ENCODE measurements around the gene MBNL1. TPM values are rescaled to one million over a fixed set of nuclear protein-coding genes. Genes with fewer than 3 reads are reported as not detected.

MBNL1 gene
- total and polyA plus RNA-seq, 4 donors = 17.1 to 110 (median 62.3) TPM

GRCh38 chr3:152321955-152322377 is 53.2 kb downstream of the MBNL1 start:
- H3K27me3 ChIP-seq (ENCODE audit: control insufficient read depth in 4 of 4, insufficient read depth in 4 of 4, low read length in 3 of 4) = no peaks in the 10 kb centered on the region
- WGBS = 88% methylated on average over 2 of the region's 2 CpGs
- DNase-seq (ENCODE audit: low spot score) = no peak
- peaks cover 6 to 33% (median 14%) of the 10 kb centered on the region in 4 donors for H3K4me1 ChIP-seq (ENCODE audit: control insufficient read depth in 4 of 4, insufficient read depth in 4 of 4, low read length in 3 of 4)
- no peaks in the 10 kb centered on the region for H3K36me3 ChIP-seq (ENCODE audit: control insufficient read depth in 4 of 4, insufficient read depth in 3 of 4, low read depth in 1 of 4, low read length in 3 of 4)
- no peak overlapping the region for H3K9ac ChIP-seq (ENCODE audit: low read depth in 1 of 2, low read length in 2 of 2)
- no peak overlapping the region for H3K4me3 ChIP-seq (ENCODE audit: low read depth in 1 of 3, low read length in 3 of 3)
- peak overlapping the region in 1 of 2 donors; percentile 72 for H3K27ac ChIP-seq (ENCODE audit: low read depth in 1 of 2, low read length in 2 of 2)
- H3K9me3 ChIP-seq (ENCODE audit: control insufficient read depth in 4 of 4, low read length in 3 of 4) = no peaks in the 10 kb centered on the region
- TF ChIP-seq CTCF (IDR thresholded peaks at IDR 0.05; ENCODE audit: low read depth, low read length, missing input control) = no peak
- TF ChIP-seq ATF3 (IDR thresholded peaks at IDR 0.05) = no peak
- TF ChIP-seq MAX (IDR thresholded peaks at IDR 0.05) = no peak
- no peak for TF ChIP-seq SP1 (IDR thresholded peaks at IDR 0.05)
- TF ChIP-seq TAF1 (conservative IDR thresholded peaks at IDR 0.05) = no peak
- no peak for TF ChIP-seq NR2F2 (IDR thresholded peaks at IDR 0.05)
- no peak for TF ChIP-seq REST (IDR thresholded peaks at IDR 0.05)
- TF ChIP-seq ZBTB33 (IDR thresholded peaks at IDR 0.05) = no peak
- TF ChIP-seq YY1 (IDR thresholded peaks at IDR 0.05) = no peak
- no peak for TF ChIP-seq FOXA2 (IDR thresholded peaks at IDR 0.05)
- TF ChIP-seq RXRA (IDR thresholded peaks at IDR 0.05) = no peak
- no peak for TF ChIP-seq GABPA (IDR thresholded peaks at IDR 0.05 in 1 of 2, conservative IDR thresholded peaks at IDR 0.05 in 1 of 2)
- no peak for TF ChIP-seq FOXA1 (IDR thresholded peaks at IDR 0.05)
- no peak for TF ChIP-seq HNF4G (IDR thresholded peaks at IDR 0.05)
- no peak for TF ChIP-seq EGR1 (IDR thresholded peaks at IDR 0.05; ENCODE audit: low read depth in 2 of 2)
- no peak for TF ChIP-seq JUND (IDR thresholded peaks at IDR 0.05)

GRCh38 chr3:152322756-152323155 is 54.0 kb downstream of the MBNL1 start:
- WGBS = 3% methylated on average over 1 of the region's 1 CpG
- peak overlapping the region in 1 of 2 donors; percentile 40 for H3K9ac ChIP-seq (ENCODE audit: low read depth in 1 of 2, low read length in 2 of 2)
- peak overlapping the region; percentile 51 to 72 for H3K27ac ChIP-seq (ENCODE audit: low read depth in 1 of 2, low read length in 2 of 2)
- peaks cover 4 to 32% (median 14%) of the 10 kb centered on the region in 4 donors for H3K4me1 ChIP-seq (ENCODE audit: control insufficient read depth in 4 of 4, insufficient read depth in 4 of 4, low read length in 3 of 4)
- no peaks in the 10 kb centered on the region for H3K36me3 ChIP-seq (ENCODE audit: control insufficient read depth in 4 of 4, insufficient read depth in 3 of 4, low read depth in 1 of 4, low read length in 3 of 4)
- H3K4me3 ChIP-seq (ENCODE audit: low read depth in 1 of 3, low read length in 3 of 3) = no peak overlapping the region
- no peaks in the 10 kb centered on the region for H3K27me3 ChIP-seq (ENCODE audit: control insufficient read depth in 4 of 4, insufficient read depth in 4 of 4, low read length in 3 of 4)
- H3K9me3 ChIP-seq (ENCODE audit: control insufficient read depth in 4 of 4, low read length in 3 of 4) = no peaks in the 10 kb centered on the region
- DNase-seq (ENCODE audit: low spot score) = no peak
- peak; percentile 28 for TF ChIP-seq REST (IDR thresholded peaks at IDR 0.05)
- TF ChIP-seq FOXA2 (IDR thresholded peaks at IDR 0.05) = peak; percentile 52
- TF ChIP-seq HNF4G (IDR thresholded peaks at IDR 0.05) = no peak
- no peak for TF ChIP-seq MAX (IDR thresholded peaks at IDR 0.05)
- peak; percentile 10 to 31 for TF ChIP-seq HNF4A (conservative IDR thresholded peaks at IDR 0.05)
- TF ChIP-seq YY1 (IDR thresholded peaks at IDR 0.05) = peak; percentile 75
- TF ChIP-seq RAD21 (IDR thresholded peaks at IDR 0.05) = peak in 1 of 2 donors; percentile 35
- peak; percentile 27 to 45 for TF ChIP-seq RXRA (IDR thresholded peaks at IDR 0.05)
- peak; percentile 18 for TF ChIP-seq ZBTB33 (IDR thresholded peaks at IDR 0.05)

Data from liver (tissue), 9 donors.